HEK293T (cell line): ENCODE data around the gene CDK14.

Experiments used
- FOXA1 ChIP-seq: fragments of 450-650 bp; IDR thresholded peaks from 2 replicates; pipeline ENCODE4 v1.6.1; 2016; ENCODE audit warnings: mild to moderate bottlenecking
- FOXM1 ChIP-seq: fragments of 450-650 bp; IDR thresholded peaks from 2 replicates; pipeline ENCODE4 v1.6.1; 2017; ENCODE audit warnings: mild to moderate bottlenecking, borderline replicate concordance
- PKNOX1 ChIP-seq: fragments of 450-650 bp; IDR thresholded peaks from 2 replicates; pipeline ENCODE4 v1.6.1; 2016
- SP1 ChIP-seq: fragments of 450-650 bp; IDR thresholded peaks from 2 replicates; pipeline ENCODE4 v1.6.1; 2017
- SUZ12 ChIP-seq: fragments of 450-650 bp; IDR thresholded peaks from 2 replicates; pipeline ENCODE4 v1.6.1; 2016; ENCODE audit warnings: mild to moderate bottlenecking
- ZNF384 ChIP-seq: fragments of 450-650 bp; IDR thresholded peaks from 2 replicates; pipeline ENCODE4 v1.6.1; 2016

GRCh38 chr7:91090684-91091083, 494.6 kb downstream of the CDK14 start:
- TF ChIP-seq FOXA1 (no peak), PKNOX1 (no peak), SP1 (no peak), SUZ12 (no peak), FOXM1 (no peak), ZNF384 (no peak)
